ENCODE results near the gene NAPEPLD. TPM values are rescaled to one million over a fixed set of nuclear protein-coding genes. Genes with fewer than 3 reads are reported as not detected.
A peak's percentile ranks its signal among the peaks of the same experiment; 100 is the strongest.

The NAPEPLD gene
- polyA plus RNA-seq, 4 donors: 8.9 to 62.0 (median 18.1) TPM

- Histone ChIP-seq H3K27me3 (ENCODE audit: control insufficient read depth in 3 of 3, insufficient read depth in 3 of 3, low read length in 3 of 3) (no peaks in the 10 kb centered on the region), H3K9me3 (ENCODE audit: control insufficient read depth in 2 of 2, insufficient read depth in 1 of 2, low read depth in 1 of 2, low read length in 1 of 2) (no peaks in the 10 kb centered on the region), H3K4me3 (ENCODE audit: low read depth in 1 of 3, low read length in 3 of 3) (no peak overlapping the region), H3K27ac (ENCODE audit: low read depth in 1 of 3, low read length in 2 of 3) (no peak overlapping the region), H3K36me3 (ENCODE audit: control insufficient read depth in 3 of 3, insufficient read depth in 2 of 3, low read depth in 1 of 3, low read length in 3 of 3) (peaks cover 3 to 33% (median 20%) of the 10 kb centered on the region in 3 donors), H3K4me1 (ENCODE audit: control insufficient read depth in 3 of 3, insufficient read depth in 2 of 3, low read depth in 1 of 3, low read length in 2 of 3) (peaks cover 0 to 3% (median 0%) of the 10 kb centered on the region in 3 donors)
- WGBS, 3 donors: 57 to 75% (median 64%) methylated on average over 6 of the region's 6 CpGs
- DNase-seq (no peak), FAIRE-seq (no peak)
Observed at GRCh38 chr7:103124429-103124979, 24.4 kb downstream of the NAPEPLD start.

- DNase-seq (no peak), FAIRE-seq (no peak)
- Histone ChIP-seq H3K36me3 (ENCODE audit: control insufficient read depth in 3 of 3, insufficient read depth in 2 of 3, low read depth in 1 of 3, low read length in 3 of 3) (peaks cover 3 to 33% (median 21%) of the 10 kb centered on the region in 3 donors), H3K27ac (ENCODE audit: low read depth in 1 of 3, low read length in 2 of 3) (no peak overlapping the region), H3K27me3 (ENCODE audit: control insufficient read depth in 3 of 3, insufficient read depth in 3 of 3, low read length in 3 of 3) (no peaks in the 10 kb centered on the region), H3K4me3 (ENCODE audit: low read depth in 1 of 3, low read length in 3 of 3) (no peak overlapping the region), H3K9me3 (ENCODE audit: control insufficient read depth in 2 of 2, insufficient read depth in 1 of 2, low read depth in 1 of 2, low read length in 1 of 2) (no peaks in the 10 kb centered on the region), H3K4me1 (ENCODE audit: control insufficient read depth in 3 of 3, insufficient read depth in 2 of 3, low read depth in 1 of 3, low read length in 2 of 3) (peaks cover 0 to 3% (median 0%) of the 10 kb centered on the region in 3 donors)
- 63 to 80% (median 66%) methylated on average over 3 of the region's 3 CpGs for WGBS, 3 donors
Observed at GRCh38 chr7:103123529-103123928, 25.4 kb downstream of the NAPEPLD start.

- FAIRE-seq: no peak
- peak in 1 of 2 donors; percentile 21 for DNase-seq
- Histone ChIP-seq H3K27ac (ENCODE audit: low read depth in 1 of 3, low read length in 2 of 3) (no peak overlapping the region), H3K36me3 (ENCODE audit: control insufficient read depth in 3 of 3, insufficient read depth in 2 of 3, low read depth in 1 of 3, low read length in 3 of 3) (peaks cover 3 to 28% (median 20%) of the 10 kb centered on the region in 3 donors), H3K27me3 (ENCODE audit: control insufficient read depth in 3 of 3, insufficient read depth in 3 of 3, low read length in 3 of 3) (no peaks in the 10 kb centered on the region), H3K4me1 (ENCODE audit: control insufficient read depth in 3 of 3, insufficient read depth in 2 of 3, low read depth in 1 of 3, low read length in 2 of 3) (peaks cover 0 to 3% (median 0%) of the 10 kb centered on the region in 3 donors), H3K9me3 (ENCODE audit: control insufficient read depth in 2 of 2, insufficient read depth in 1 of 2, low read depth in 1 of 2, low read length in 1 of 2) (no peaks in the 10 kb centered on the region), H3K4me3 (ENCODE audit: low read depth in 1 of 3, low read length in 3 of 3) (no peak overlapping the region)
Observed at GRCh38 chr7:103121641-103122040, 27.3 kb downstream of the NAPEPLD start.

- no peak overlapping the region for H3K4me3 ChIP-seq (ENCODE audit: low read depth in 1 of 3, low read length in 3 of 3)
- no peaks in the 10 kb centered on the region for H3K27me3 ChIP-seq (ENCODE audit: control insufficient read depth in 3 of 3, insufficient read depth in 3 of 3, low read length in 3 of 3)
- DNase-seq: no peak
- WGBS, 3 donors: 88 to 100% (median 100%) methylated on average over 1 of the region's 1 CpG
- peaks cover 5 to 26% (median 22%) of the 10 kb centered on the region in 3 donors for H3K36me3 ChIP-seq (ENCODE audit: control insufficient read depth in 3 of 3, insufficient read depth in 2 of 3, low read depth in 1 of 3, low read length in 3 of 3)
- peaks cover 0 to 3% (median 0%) of the 10 kb centered on the region in 3 donors for H3K4me1 ChIP-seq (ENCODE audit: control insufficient read depth in 3 of 3, insufficient read depth in 2 of 3, low read depth in 1 of 3, low read length in 2 of 3)
- no peak for FAIRE-seq
- H3K27ac ChIP-seq (ENCODE audit: low read depth in 1 of 3, low read length in 2 of 3): no peak overlapping the region
- no peaks in the 10 kb centered on the region for H3K9me3 ChIP-seq (ENCODE audit: control insufficient read depth in 2 of 2, insufficient read depth in 1 of 2, low read depth in 1 of 2, low read length in 1 of 2)
Observed at GRCh38 chr7:103120362-103120761, 28.5 kb downstream of the NAPEPLD start.

- Histone ChIP-seq H3K4me3 (ENCODE audit: low read depth in 1 of 3, low read length in 3 of 3) (no peak overlapping the region), H3K27me3 (ENCODE audit: control insufficient read depth in 3 of 3, insufficient read depth in 3 of 3, low read length in 3 of 3) (no peaks in the 10 kb centered on the region), H3K9me3 (ENCODE audit: control insufficient read depth in 2 of 2, insufficient read depth in 1 of 2, low read depth in 1 of 2, low read length in 1 of 2) (no peaks in the 10 kb centered on the region), H3K36me3 (ENCODE audit: control insufficient read depth in 3 of 3, insufficient read depth in 2 of 3, low read depth in 1 of 3, low read length in 3 of 3) (peaks cover 5 to 26% (median 22%) of the 10 kb centered on the region in 3 donors), H3K4me1 (ENCODE audit: control insufficient read depth in 3 of 3, insufficient read depth in 2 of 3, low read depth in 1 of 3, low read length in 2 of 3) (peaks cover 0 to 3% (median 0%) of the 10 kb centered on the region in 3 donors), H3K27ac (ENCODE audit: low read depth in 1 of 3, low read length in 2 of 3) (no peak overlapping the region)
- DNase-seq (no peak), FAIRE-seq (no peak)
- WGBS, 3 donors: 97 to 99% (median 97%) methylated on average over 11 of the region's 11 CpGs
Observed at GRCh38 chr7:103119791-103120291, 29.1 kb downstream of the NAPEPLD start.

- DNase-seq: no peak
- Histone ChIP-seq H3K9me3 (ENCODE audit: control insufficient read depth in 2 of 2, insufficient read depth in 1 of 2, low read depth in 1 of 2, low read length in 1 of 2) (no peaks in the 10 kb centered on the region), H3K36me3 (ENCODE audit: control insufficient read depth in 3 of 3, insufficient read depth in 2 of 3, low read depth in 1 of 3, low read length in 3 of 3) (peaks cover 5 to 30% (median 17%) of the 10 kb centered on the region in 3 donors), H3K4me1 (ENCODE audit: control insufficient read depth in 3 of 3, insufficient read depth in 2 of 3, low read depth in 1 of 3, low read length in 2 of 3) (peaks cover 0 to 3% (median 0%) of the 10 kb centered on the region in 3 donors), H3K4me3 (ENCODE audit: low read depth in 1 of 3, low read length in 3 of 3) (no peak overlapping the region), H3K27ac (ENCODE audit: low read depth in 1 of 3, low read length in 2 of 3) (no peak overlapping the region), H3K27me3 (ENCODE audit: control insufficient read depth in 3 of 3, insufficient read depth in 3 of 3, low read length in 3 of 3) (no peaks in the 10 kb centered on the region)
- 92 to 97% (median 96%) methylated on average over 2 of the region's 2 CpGs for WGBS, 3 donors
- no peak for FAIRE-seq
Observed at GRCh38 chr7:103117465-103117864, 31.4 kb downstream of the NAPEPLD start.

GRCh38 chr7:103116991-103117390, 31.9 kb downstream of the NAPEPLD start:
- H3K36me3 ChIP-seq (ENCODE audit: control insufficient read depth in 3 of 3, insufficient read depth in 2 of 3, low read depth in 1 of 3, low read length in 3 of 3): peaks cover 5 to 28% (median 17%) of the 10 kb centered on the region in 3 donors
- no peak for FAIRE-seq
- H3K4me1 ChIP-seq (ENCODE audit: control insufficient read depth in 3 of 3, insufficient read depth in 2 of 3, low read depth in 1 of 3, low read length in 2 of 3): peaks cover 0 to 3% (median 0%) of the 10 kb centered on the region in 3 donors
- H3K9me3 ChIP-seq (ENCODE audit: control insufficient read depth in 2 of 2, insufficient read depth in 1 of 2, low read depth in 1 of 2, low read length in 1 of 2): no peaks in the 10 kb centered on the region
- no peak for DNase-seq
- H3K27me3 ChIP-seq (ENCODE audit: control insufficient read depth in 3 of 3, insufficient read depth in 3 of 3, low read length in 3 of 3): no peaks in the 10 kb centered on the region
- H3K4me3 ChIP-seq (ENCODE audit: low read depth in 1 of 3, low read length in 3 of 3): no peak overlapping the region
- H3K27ac ChIP-seq (ENCODE audit: low read depth in 1 of 3, low read length in 2 of 3): no peak overlapping the region

GRCh38 chr7:103116511-103116910, 32.4 kb downstream of the NAPEPLD start:
- DNase-seq (no peak), FAIRE-seq (no peak)
- Histone ChIP-seq H3K4me1 (ENCODE audit: control insufficient read depth in 3 of 3, insufficient read depth in 2 of 3, low read depth in 1 of 3, low read length in 2 of 3) (no peaks in the 10 kb centered on the region), H3K36me3 (ENCODE audit: control insufficient read depth in 3 of 3, insufficient read depth in 2 of 3, low read depth in 1 of 3, low read length in 3 of 3) (peaks cover 5 to 26% (median 15%) of the 10 kb centered on the region in 3 donors), H3K27me3 (ENCODE audit: control insufficient read depth in 3 of 3, insufficient read depth in 3 of 3, low read length in 3 of 3) (no peaks in the 10 kb centered on the region), H3K4me3 (ENCODE audit: low read depth in 1 of 3, low read length in 3 of 3) (no peak overlapping the region), H3K27ac (ENCODE audit: low read depth in 1 of 3, low read length in 2 of 3) (no peak overlapping the region), H3K9me3 (ENCODE audit: control insufficient read depth in 2 of 2, insufficient read depth in 1 of 2, low read depth in 1 of 2, low read length in 1 of 2) (no peaks in the 10 kb centered on the region)
- 43 to 64% (median 52%) methylated on average over 1 of the region's 1 CpG for WGBS, 3 donors

- Histone ChIP-seq H3K9me3 (ENCODE audit: control insufficient read depth in 2 of 2, insufficient read depth in 1 of 2, low read depth in 1 of 2, low read length in 1 of 2) (no peaks in the 10 kb centered on the region), H3K27ac (ENCODE audit: low read depth in 1 of 3, low read length in 2 of 3) (no peak overlapping the region), H3K4me1 (ENCODE audit: control insufficient read depth in 3 of 3, insufficient read depth in 2 of 3, low read depth in 1 of 3, low read length in 2 of 3) (no peaks in the 10 kb centered on the region), H3K4me3 (ENCODE audit: low read depth in 1 of 3, low read length in 3 of 3) (no peak overlapping the region), H3K36me3 (ENCODE audit: control insufficient read depth in 3 of 3, insufficient read depth in 2 of 3, low read depth in 1 of 3, low read length in 3 of 3) (peaks cover 2 to 25% (median 11%) of the 10 kb centered on the region in 3 donors), H3K27me3 (ENCODE audit: control insufficient read depth in 3 of 3, insufficient read depth in 3 of 3, low read length in 3 of 3) (no peaks in the 10 kb centered on the region)
- WGBS, 3 donors: 94 to 100% (median 98%) methylated on average over 4 of the region's 4 CpGs
- DNase-seq: no peak
- FAIRE-seq: no peak
Observed at GRCh38 chr7:103115771-103116170, 33.1 kb downstream of the NAPEPLD start.

Measured in small intestine (tissue), 7 donors.